Measurements from ENCODE around the gene CXCL6. TPM values are rescaled to one million over a fixed set of nuclear protein-coding genes. Genes with fewer than 3 reads are reported as not detected.

Gene CXCL6
- total RNA-seq, 4 donors from 2014 or later, result 1.8 to 15.8 (median 3.1) TPM; not detected in 1

DNA sequence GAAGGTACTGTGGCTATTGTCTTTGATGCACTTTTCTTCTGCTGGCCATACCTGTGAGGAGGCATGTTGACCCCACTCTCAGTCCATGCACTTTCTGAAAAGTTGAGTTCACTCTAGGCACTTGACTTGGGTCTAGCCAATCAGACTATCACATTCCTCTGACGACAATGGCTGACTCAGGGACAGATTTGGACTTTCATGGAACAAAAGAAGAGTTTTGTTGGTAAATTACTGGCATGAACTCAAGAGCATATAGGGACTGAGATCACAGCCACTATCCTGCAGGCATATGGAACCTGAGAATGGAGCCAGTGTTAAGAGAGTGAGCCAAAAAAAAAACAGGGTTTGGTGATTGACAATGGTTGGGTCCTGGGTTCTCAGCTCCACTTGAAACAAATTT is 24.6 kb upstream of the CXCL6 start:
- no peak for DNase-seq (ENCODE audit: low spot score)
- TF ChIP-seq, protein P1, sequence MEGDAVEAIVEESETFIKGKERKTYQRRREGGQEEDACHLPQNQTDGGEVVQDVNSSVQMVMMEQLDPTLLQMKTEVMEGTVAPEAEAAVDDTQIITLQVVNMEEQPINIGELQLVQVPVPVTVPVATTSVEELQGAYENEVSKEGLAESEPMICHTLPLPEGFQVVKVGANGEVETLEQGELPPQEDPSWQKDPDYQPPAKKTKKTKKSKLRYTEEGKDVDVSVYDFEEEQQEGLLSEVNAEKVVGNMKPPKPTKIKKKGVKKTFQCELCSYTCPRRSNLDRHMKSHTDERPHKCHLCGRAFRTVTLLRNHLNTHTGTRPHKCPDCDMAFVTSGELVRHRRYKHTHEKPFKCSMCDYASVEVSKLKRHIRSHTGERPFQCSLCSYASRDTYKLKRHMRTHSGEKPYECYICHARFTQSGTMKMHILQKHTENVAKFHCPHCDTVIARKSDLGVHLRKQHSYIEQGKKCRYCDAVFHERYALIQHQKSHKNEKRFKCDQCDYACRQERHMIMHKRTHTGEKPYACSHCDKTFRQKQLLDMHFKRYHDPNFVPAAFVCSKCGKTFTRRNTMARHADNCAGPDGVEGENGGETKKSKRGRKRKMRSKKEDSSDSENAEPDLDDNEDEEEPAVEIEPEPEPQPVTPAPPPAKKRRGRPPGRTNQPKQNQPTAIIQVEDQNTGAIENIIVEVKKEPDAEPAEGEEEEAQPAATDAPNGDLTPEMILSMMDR (IDR thresholded peaks at IDR 0.05), result no peak
- no peak for ATAC-seq (ENCODE audit: low FRiP score)

DNA sequence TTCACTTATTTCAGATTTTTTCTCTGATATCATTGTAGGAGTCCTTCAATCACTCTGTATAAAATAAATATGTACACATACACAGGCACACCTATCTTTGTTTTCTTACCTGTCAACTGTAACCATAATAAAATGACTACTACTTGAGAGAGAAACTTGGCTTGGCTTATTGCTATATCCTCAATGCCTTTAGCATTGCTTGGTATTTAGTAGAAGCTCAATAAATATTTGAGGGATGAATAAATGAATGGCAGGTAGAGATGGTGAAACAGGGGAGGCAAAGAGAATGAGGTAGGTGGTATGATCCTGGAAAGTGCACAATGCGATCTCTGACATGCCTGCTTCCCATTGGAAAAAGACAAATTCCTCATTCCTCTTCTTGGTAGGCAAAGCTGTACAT is 21.8 kb upstream of the CXCL6 start:
- DNase-seq (ENCODE audit: low spot score) (no peak), ATAC-seq (ENCODE audit: low FRiP score) (no peak)
- TF ChIP-seq, protein P1 (IDR thresholded peaks at IDR 0.05), result no peak

GRCh38 chr4:73815145-73815544 is 21.3 kb upstream of the CXCL6 start:
- ATAC-seq (ENCODE audit: low FRiP score) (no peak), DNase-seq (ENCODE audit: low spot score) (no peak)
- TF ChIP-seq, protein P1 (IDR thresholded peaks at IDR 0.05), result no peak

DNA sequence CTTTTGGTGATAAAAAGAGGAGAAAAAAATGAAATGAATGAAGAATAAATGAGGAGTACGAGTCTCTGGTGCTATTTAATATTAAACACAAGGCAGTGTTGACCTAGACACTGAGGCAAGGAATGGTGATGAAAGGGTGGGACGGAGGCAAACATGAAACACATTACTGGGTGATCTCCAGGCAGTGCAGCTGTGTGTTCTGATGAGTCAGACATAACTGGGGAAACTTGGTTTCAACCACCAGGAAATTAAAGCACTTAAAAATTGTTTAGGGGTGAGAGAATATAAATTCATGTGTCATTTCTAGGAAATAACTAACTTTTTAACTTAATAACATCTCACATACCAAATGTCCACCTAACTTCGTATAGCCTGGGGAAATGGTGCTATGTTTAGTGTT is 19.7 kb upstream of the CXCL6 start:
- DNase-seq (ENCODE audit: low spot score) (no peak), ATAC-seq (ENCODE audit: low FRiP score) (peak; percentile 54)
- TF ChIP-seq, protein P1 (IDR thresholded peaks at IDR 0.05), result no peak

GRCh38 chr4:73817341-73817740 is 19.1 kb upstream of the CXCL6 start:
- TF ChIP-seq, protein P1 (IDR thresholded peaks at IDR 0.05), result no peak
- ATAC-seq (ENCODE audit: low FRiP score) (no peak), DNase-seq (ENCODE audit: low spot score) (no peak)

GRCh38 chr4:73821325-73821724 is 15.2 kb upstream of the CXCL6 start:
- no peak for DNase-seq (ENCODE audit: low spot score)
- no peak for ATAC-seq (ENCODE audit: low FRiP score)
- TF ChIP-seq, protein P1 (IDR thresholded peaks at IDR 0.05), result no peak

DNA sequence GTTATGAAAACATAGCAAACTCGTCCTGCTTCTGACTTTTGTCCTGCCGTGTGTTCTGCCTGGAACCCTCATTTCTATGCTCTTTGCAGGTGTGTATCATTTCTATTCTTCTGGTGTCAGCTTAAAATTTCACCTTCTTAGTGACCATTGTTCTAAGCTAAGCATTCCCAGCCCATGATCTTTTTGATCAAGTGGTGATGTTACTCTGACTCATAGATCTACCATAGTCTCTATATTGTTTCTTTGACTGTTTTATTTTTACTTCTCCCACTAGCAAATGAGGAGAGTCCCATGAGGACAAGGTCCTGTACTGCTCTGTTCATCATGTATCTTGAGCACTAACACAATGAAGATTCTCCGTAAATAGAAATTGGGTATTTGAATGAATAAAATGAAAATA is 14.1 kb upstream of the CXCL6 start:
- TF ChIP-seq, protein P1 (IDR thresholded peaks at IDR 0.05), result no peak
- DNase-seq (ENCODE audit: low spot score) (no peak), ATAC-seq (ENCODE audit: low FRiP score) (no peak)
